Eye (tissue), 1 donor: Measurements from ENCODE around the gene GZMM.
A peak's percentile ranks its signal among the peaks of the same experiment; 100 is the strongest.
"Not testable (repeated sequence)": the region's sequence is repeated elsewhere in the genome, so short reads cannot be mapped to it uniquely, and the experiment has no call there.

Experiments
- DNase-seq: peaks from one replicate; pipeline ENCODE4 v3.0.0-alpha.2; 2015

GZMM gene

GRCh38 chr19:583968-584239 is 40.1 kb downstream of the GZMM start:
- DNase-seq, result no peak

GRCh38 chr19:584240-585001 is 40.6 kb downstream of the GZMM start:
- DNase-seq, result peak; percentile 83

GRCh38 chr19:585146-585545 is 41.3 kb downstream of the GZMM start:
- DNase-seq, result not testable (repeated sequence)

- DNase-seq, result no peak
Measured at GRCh38 chr19:585551-586110, 41.8 kb downstream of the GZMM start.

GRCh38 chr19:588093-588740 is 44.4 kb downstream of the GZMM start:
- DNase-seq, result peak; percentile 75

GRCh38 chr19:588741-589692 is 45.2 kb downstream of the GZMM start:
- DNase-seq, result no peak

- no peak for DNase-seq
Measured at GRCh38 chr19:589693-590395, 46.0 kb downstream of the GZMM start, which contains the start of gene HCN2. HCN2 (plus strand) TSS chr19:589881; CDS start chr19:589946, 65 bp downstream.

GRCh38 chr19:590396-590745 is 46.5 kb downstream of the GZMM start:
- DNase-seq, result no peak

- no peak for DNase-seq
Measured at GRCh38 chr19:590750-591098, 46.9 kb downstream of the GZMM start.

GRCh38 chr19:591099-591958 is 47.5 kb downstream of the GZMM start:
- DNase-seq, result peak; percentile 67

- no peak for DNase-seq
Measured at GRCh38 chr19:592101-592500, 48.2 kb downstream of the GZMM start.

- no peak for DNase-seq
Measured at GRCh38 chr19:593055-593454, 49.2 kb downstream of the GZMM start.

GRCh38 chr19:593505-593904 is 49.7 kb downstream of the GZMM start:
- no peak for DNase-seq

- no peak for DNase-seq
Measured at GRCh38 chr19:594265-594870, 50.5 kb downstream of the GZMM start.

GRCh38 chr19:595326-596262 is 51.7 kb downstream of the GZMM start:
- peak; percentile 57 for DNase-seq

GRCh38 chr19:596263-596655 is 52.4 kb downstream of the GZMM start:
- no peak for DNase-seq

- no peak for DNase-seq
Measured at GRCh38 chr19:597406-598315, 53.8 kb downstream of the GZMM start.
